GM10847 (cell line): Measurements from ENCODE around the gene COX15.

Experiments used
- POLR2A ChIP-seq: IDR thresholded peaks from 2 replicates; pipeline ENCODE4 v1.6.1; 2011; ENCODE audit not compliant: insufficient read length; ENCODE audit errors: extremely low read depth

COX15 gene

DNA sequence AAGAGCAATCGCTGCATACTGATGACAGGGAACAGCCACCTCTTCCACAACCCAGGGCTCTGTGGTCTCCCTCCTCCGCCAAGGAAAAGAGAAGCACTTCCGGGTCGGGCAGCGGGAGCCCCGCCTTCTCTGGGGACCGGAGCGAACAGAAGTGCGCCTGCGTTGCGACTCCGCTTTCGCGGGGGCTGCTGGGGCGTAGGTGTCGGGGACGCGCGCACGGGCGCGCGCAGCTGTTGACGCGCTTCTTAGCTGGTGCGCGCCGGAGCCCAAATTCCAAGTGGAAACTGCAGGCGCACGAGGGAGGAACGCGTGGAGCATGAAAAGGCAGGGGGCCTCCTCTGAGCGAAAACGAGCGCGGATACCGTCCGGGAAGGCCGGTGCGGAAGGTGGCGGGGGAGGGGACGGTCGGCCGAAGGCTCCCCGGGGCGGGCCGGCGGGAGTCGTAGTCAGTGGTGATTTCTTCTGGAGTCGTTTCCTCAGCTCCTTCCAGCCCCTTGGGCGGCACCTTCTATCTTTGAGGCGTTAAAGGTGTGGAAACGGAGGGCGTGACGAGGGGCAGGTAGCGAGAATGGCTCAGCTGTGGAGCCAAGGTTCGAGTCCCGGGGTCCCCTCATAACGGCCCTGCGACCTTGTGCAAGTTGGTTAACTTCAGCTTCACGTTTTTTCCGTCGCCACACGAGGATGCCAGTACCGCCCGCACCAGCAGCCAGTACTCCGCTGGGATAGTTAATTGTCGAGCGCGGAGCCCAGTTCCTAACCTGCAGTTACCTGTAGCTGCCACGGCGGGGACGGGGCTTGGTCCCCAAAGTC is at the start of gene COX15, which contains the start of gene CUTC:
Gene COX15, minus strand, starts transcription at position 95 of the 810 bp plus-strand sequence. Its CDS starts 78 bp downstream, at position 17.
Gene CUTC, plus strand, starts transcription at position 202 of the 810 bp plus-strand sequence. Its CDS starts 115 bp downstream, at position 317.
- TF ChIP-seq POLR2A = peak; percentile 85

DNA sequence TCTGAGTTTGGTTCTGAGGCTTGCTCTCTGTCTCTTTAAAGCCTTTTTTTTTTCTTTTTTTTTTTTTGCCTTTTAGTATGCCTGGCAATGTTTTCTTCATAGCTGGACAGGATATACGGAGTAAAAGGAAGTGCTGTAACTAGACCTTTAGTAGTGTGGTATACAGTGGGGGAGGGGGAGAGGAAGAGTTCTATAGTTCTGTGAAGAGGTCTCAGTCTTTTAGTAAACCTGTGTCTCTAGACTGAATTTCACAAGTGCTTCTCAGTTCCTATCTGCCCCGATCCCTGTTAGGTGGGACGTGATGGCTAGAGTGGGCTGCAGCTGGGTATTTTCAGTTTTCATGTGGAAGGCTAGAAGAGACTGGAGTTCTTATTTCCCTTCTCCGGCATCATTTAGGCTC is 47.4 kb upstream of the COX15 start:
- no peak for TF ChIP-seq POLR2A

DNA sequence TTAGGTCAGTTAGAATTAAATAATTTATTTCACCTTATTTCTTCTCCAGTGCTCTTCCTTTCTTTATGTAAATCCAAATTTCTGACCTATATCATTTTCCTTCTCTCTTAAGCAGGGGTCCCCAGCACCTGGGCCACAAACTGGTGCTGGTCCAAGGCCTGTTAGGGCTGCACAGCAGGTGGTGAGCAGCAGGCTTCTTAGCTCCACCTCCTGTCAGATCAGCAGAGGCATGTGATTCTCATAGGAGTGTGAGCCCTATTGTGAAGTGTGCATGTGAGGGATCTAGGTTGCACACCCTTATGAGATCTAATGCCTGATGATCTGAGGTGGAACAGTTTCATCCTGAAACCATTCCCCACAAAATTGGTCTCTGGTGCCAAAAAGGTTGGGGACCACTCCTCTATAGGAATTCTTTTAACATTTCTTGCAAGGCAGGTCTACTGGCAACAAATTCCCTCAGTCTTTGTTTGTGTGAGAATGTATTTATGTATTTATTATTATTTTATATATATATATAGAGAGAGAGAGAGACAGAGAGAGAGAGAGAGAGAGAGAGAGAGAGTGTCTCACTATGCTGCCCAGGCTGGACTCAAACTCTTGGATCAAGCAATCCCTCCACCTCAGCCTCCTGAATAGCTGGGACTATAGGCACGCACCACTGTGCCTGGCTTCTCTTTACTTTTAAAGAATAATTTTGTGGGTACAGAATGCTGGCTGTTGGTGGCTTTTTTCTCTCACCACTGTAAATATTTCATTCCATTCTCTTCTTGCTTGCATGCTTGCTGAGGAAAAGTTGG is 46.2 kb upstream of the COX15 start:
- no peak for TF ChIP-seq POLR2A

DNA sequence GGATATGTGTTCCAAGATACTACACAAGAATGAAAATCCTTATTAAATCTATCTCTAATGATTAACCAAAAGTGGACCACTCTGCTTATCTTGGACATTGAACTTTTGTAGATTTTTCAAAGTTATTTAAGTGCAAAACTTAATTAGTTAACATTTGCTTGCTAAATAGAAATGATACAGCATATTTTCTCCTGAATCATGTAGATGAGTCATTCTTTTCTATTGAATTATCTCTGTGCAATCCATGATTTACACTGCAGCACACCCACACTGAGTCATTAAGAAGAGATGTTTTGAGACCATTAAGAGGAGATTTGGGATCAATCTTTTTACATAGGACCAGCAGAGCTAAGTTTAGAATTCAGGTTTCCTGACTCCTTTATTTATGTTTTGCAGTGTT is 43.9 kb upstream of the COX15 start:
- no peak for TF ChIP-seq POLR2A

DNA sequence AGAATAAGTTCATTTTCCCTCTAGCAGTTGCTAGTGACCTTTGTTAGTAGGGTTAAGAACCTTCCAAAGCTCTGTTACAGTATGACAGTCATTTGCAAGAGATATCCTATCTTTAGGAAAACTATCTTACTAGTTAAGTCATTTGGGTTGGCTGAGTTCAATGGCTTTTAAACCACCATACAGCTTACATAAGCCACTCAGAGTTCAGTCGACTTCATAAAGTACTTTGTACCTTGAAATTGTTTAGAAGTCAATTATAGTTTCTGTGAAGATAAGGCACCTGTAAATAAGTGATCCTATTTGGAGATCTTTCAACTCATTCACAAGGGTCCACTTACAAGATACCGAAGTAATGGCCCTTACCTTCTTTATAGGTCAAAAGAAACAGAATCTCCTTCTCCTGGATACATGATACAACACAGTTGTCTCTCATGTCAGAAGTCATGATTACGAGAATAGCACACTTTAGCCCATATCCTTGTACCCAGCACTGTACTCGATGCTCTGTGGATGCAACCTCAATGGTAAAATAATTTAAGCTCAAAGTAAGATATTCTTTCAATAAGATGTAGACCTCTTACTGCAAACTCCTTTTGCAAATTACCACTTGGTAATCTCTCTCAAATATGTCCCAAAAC is 38.6 kb upstream of the COX15 start:
- no peak for TF ChIP-seq POLR2A

DNA sequence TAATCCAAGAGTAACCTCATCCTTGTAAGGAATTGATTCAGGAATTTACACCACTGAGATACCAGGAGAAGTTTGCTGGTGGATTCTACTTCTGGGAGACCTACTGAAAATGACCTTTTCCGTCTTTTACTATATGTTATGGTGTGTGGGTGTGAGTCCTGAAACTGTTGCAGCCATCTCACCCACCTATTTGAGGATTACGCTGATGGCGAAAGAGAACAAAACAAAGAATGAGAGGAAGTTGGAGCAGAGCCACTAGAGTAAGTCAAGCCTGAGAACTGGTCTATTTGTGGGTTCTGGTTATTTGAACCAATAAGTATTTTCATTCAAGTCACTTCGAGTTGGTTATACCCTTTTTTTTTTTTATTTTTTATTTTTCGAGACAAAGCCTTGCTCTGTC is 37.8 kb upstream of the COX15 start:
- no peak for TF ChIP-seq POLR2A

DNA sequence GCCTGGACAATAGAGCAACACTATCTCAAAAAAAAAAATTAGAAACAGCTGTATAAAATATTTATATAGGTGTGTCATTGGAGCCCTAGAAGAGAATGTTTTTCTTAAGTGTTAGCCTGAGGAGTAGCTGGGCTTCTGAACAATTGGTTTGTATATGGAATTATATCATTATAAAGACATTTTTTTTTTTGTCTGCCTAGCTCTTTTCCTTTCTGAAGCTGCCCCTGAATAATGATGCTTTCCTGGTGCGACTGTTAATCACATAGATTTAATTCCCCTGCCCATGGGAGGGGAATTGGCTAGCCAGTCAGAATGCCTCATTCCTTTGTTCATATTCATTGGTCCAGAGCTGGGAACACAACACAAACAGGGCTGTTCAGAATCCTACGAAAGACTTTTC is 36.6 kb upstream of the COX15 start:
- TF ChIP-seq POLR2A = no peak

DNA sequence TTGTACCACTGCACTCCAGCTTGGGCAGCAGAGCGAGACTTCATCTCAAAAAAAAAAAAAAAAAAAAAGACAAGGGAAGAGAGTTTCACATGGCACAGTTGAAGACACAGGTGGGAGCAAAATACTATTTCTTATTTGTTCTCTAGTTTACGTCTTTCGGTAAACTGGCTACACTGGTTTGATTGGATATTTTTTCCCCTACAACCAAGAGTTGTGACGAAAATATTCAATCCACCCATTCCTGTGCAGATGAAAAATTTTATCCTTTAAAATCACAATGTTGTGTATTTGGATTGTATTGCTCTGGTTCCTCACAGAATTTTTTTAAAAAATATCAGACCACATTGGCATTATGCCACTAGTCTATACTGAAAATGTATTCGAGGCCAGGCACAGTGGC is 36.0 kb upstream of the COX15 start:
- TF ChIP-seq POLR2A = no peak

DNA sequence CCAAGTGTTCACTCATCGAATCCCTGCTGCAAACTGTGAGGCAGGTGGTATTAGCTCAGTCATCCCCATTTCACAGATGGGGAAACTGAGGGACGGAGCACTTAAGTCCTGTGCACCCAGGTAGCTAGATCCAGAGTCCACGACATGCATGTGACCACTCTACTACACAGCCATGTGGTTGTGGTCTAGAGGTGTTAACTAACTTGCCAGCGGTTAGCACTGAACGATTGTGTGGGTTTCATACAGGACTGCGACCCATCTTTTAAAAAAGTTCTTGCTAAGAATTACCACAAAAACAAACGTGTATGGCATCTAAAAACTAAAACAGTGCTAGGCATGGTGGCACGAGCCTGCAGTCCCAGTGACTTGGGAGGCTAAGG is 34.4 kb upstream of the COX15 start:
- TF ChIP-seq POLR2A = no peak

DNA sequence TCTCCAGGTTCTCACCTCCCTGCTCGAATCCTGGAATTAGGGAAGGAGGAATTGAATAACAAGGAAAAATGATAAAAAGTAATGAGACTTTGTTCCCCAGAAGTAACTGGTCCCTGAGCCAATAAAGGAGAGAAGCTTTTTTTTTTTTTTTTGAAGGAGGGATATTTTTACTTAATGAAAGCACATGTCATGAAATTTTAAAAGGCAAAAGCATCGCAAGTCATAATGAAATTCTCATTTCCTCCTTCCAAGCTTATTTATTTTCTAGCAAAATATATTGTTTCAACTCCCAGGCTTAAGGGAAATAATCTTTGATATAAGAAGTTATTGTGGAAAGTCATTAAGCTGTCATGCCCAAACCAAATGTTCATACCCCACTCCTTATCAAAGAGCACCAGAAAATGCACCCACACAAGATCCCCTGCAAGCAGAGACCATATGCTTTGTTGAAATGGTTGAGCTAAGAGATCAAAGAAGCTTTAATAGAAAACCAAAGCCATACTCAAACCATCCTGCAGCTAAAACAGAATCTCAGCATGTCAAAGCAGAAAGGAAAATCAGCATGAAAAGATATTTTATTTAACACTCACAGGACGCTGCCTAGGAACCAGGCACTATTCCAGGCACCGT is 33.9 kb upstream of the COX15 start:
- TF ChIP-seq POLR2A = no peak

DNA sequence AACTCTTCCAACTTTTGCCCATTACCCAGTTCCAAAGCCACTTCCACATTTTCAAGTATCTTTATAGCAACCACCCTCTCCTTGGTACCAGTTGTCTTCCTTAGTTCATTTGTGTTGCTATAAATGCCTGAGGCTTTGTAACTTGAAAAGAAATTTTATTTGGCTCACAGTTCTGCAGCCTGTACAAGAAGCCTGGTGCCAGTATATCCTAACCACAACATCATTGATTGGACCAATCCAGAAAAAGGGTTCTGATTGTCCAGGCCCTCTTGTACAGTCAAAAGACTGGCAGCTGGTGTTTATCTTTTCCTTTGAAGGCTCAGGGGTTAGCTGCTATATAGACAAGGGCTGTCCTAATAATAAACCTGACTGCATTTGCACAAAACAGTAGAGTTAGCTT is 29.4 kb upstream of the COX15 start:
- TF ChIP-seq POLR2A = no peak

DNA sequence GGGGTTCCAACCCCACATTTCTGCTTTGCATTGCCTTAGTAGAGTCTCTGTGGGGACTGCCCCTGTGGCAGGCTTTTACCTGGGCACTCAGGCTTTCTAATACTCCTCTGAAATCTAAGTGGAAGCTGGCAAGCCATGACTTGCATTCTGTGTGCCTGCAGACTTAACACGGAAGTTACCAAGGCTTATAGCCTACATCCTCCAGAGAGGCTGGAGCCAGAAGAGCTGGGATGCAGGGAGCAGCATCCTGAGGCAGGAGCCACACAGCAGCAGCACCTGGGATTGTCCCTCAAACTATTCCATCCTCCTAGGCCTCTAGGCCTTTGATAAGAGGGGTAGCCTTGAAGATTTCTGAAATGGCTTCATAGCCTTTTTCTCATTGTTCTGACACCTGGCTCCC is 28.4 kb upstream of the COX15 start:
- no peak for TF ChIP-seq POLR2A

DNA sequence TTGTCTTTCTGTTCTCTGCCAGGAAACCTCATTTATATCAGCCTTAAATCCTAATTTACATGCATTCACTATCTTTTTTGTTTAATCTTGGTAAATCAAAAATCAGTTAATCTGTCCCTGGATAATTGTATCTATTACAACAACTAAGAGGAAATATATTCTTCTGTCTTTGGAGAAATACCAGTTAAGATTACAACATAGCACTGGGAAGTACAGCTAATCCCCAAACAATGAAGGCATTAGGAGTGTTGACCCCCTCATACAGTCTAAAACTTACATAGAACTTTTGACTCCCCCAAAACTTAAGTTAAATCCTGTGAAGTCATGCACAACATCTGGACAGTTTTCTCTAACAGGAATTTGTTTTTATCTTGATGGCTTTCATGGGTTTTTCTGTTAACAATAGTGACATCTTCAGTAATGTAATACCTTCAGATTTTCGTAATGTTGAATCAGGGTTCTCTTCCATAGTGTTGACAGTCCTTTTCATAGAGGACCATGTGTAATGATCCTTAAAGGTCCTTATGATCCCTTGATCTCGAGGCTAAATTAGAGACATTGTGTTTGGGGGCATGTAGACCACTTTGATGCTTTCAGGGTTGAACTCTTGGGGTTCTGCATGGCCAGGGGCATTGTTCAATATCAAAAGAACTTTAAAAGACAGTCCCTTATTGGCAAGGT is 26.4 kb upstream of the COX15 start:
- TF ChIP-seq POLR2A = no peak

DNA sequence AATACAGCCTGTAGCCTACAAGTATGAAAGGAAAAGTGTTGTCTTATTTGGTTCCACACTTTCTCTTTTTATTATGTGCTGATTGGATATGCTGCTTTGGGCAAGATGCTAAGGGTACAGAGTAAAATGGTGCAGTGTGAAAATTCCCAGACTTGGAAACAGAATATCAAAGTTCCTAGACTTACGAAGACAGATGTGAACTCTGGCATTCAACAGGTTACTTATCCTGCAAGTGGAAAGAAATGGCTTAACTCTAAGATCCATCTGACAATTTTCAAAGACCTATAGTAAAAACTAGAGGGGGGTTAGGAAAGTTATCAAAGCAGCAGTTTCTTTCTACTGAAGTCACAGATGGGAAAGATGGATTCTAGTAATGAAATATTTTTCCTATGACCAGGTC is 24.2 kb upstream of the COX15 start:
- no peak for TF ChIP-seq POLR2A

DNA sequence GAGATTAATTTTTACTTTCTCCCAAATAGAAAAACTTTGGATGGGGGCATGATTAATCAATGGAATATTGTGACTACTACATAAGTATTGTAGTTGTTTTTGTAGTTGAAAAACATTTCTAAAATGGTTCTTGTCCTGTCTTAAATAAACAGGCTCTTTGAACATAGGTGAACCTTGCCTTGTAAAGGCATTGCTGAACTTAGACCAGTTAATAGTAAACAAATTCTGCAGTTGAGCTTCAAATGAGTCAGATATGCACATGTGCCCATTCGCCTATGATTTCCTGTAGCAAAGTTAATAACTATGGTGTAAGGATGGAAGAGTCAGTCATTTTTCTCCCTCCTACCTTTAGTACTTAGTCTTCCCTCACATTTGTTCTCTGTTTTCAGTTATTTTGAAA is 22.7 kb upstream of the COX15 start:
- TF ChIP-seq POLR2A = no peak
